Mesenchymal stem cell (in vitro differentiated cells and primary cell): ENCODE data around the gene ROR2.
A peak's percentile ranks its signal among the peaks of the same experiment; 100 is the strongest.

ENCODE experiments used
- DNase-seq: peaks from one replicate; pipeline ENCODE4 v3.0.0-alpha.2; 2013
- H2AFZ ChIP-seq: one replicate; pipeline ENCODE4 v1.6.1; 2013; ENCODE audit warnings: low read depth, mild to moderate bottlenecking, control low read depth, inconsistent platforms, low read length, moderate library complexity
- H2AK5ac ChIP-seq: 2 replicates; pipeline ENCODE4 v1.6.1; 2013; ENCODE audit warnings: low read length, moderate library complexity, mild to moderate bottlenecking, inconsistent platforms; ENCODE audit not compliant: severe bottlenecking
- H2BK120ac ChIP-seq: one replicate; pipeline ENCODE4 v1.6.1; 2013; ENCODE audit warnings: low read depth, mild to moderate bottlenecking, inconsistent platforms, low read length, moderate library complexity
- H2BK12ac ChIP-seq, 2 experiments: one replicate each; pipeline ENCODE4 v1.6.1; 2013; ENCODE audit warnings: inconsistent platforms in 2 of 2, low read length in 2 of 2, mild to moderate bottlenecking in 2 of 2, moderate library complexity in 2 of 2, control low read depth in 1 of 2
- H2BK15ac ChIP-seq: one replicate; pipeline ENCODE4 v1.6.1; 2013; ENCODE audit warnings: mild to moderate bottlenecking, low read depth, inconsistent platforms; ENCODE audit not compliant: poor library complexity, severe bottlenecking
- H2BK5ac ChIP-seq: 2 replicates; pipeline ENCODE4 v1.6.1; 2013; ENCODE audit warnings: low read depth, mild to moderate bottlenecking, low read length, control low read depth, inconsistent platforms; ENCODE audit not compliant: poor library complexity, severe bottlenecking
- H3K14ac ChIP-seq, 2 experiments: one replicate each; pipeline ENCODE4 v1.6.1; 2013; ENCODE audit warnings: inconsistent platforms in 2 of 2, low read length in 2 of 2, control low read depth in 1 of 2, mild to moderate bottlenecking in 1 of 2, moderate library complexity in 1 of 2
- H3K18ac ChIP-seq, 2 experiments: one replicate each; pipeline ENCODE4 v1.6.1; 2013; ENCODE audit warnings: inconsistent platforms in 2 of 2, low read length in 2 of 2, control low read depth in 1 of 2, low read depth in 1 of 2, mild to moderate bottlenecking in 1 of 2
- H3K23ac ChIP-seq, 2 experiments: one replicate each; pipeline ENCODE4 v1.6.1; 2013; ENCODE audit warnings: inconsistent platforms in 2 of 2, low read length in 2 of 2, mild to moderate bottlenecking in 2 of 2, moderate library complexity in 2 of 2, control low read depth in 1 of 2
- H3K27ac ChIP-seq: 2 replicates; pipeline ENCODE4 v1.5.1; 2013; ENCODE audit warnings: mild to moderate bottlenecking, moderate library complexity, low read length, control low read depth, inconsistent platforms; ENCODE audit not compliant: poor library complexity, severe bottlenecking
- H3K27me3 ChIP-seq, 2 experiments: 2 replicates each; pipeline versions ENCODE4 v1.6.1 to v1.7.0; 2013; ENCODE audit warnings: low read length in 2 of 2, mild to moderate bottlenecking in 2 of 2, moderate library complexity in 2 of 2, control low read depth in 1 of 2, inconsistent platforms in 1 of 2; ENCODE audit not compliant: control insufficient read depth in 1 of 2, insufficient read depth in 1 of 2
- H3K36me3 ChIP-seq, 2 experiments: 2 replicates each; pipeline versions ENCODE4 v1.6.1 to v1.7.0; 2013; ENCODE audit warnings: low read length in 2 of 2, control low read depth in 1 of 2, inconsistent platforms in 1 of 2, low read depth in 1 of 2, mild to moderate bottlenecking in 1 of 2; ENCODE audit not compliant: insufficient read depth in 2 of 2, control insufficient read depth in 1 of 2
- H3K4ac ChIP-seq, 2 experiments: one replicate each; pipeline ENCODE4 v1.6.1; 2013; ENCODE audit warnings: inconsistent platforms in 2 of 2, low read length in 2 of 2, mild to moderate bottlenecking in 2 of 2, moderate library complexity in 2 of 2, control low read depth in 1 of 2, low read depth in 1 of 2
- H3K4me1 ChIP-seq: 2 replicates; pipeline ENCODE4 v1.6.1; 2013; ENCODE audit warnings: low read depth, low read length, control low read depth; ENCODE audit not compliant: control insufficient read depth, insufficient read depth
- H3K4me2 ChIP-seq: 2 replicates; pipeline ENCODE4 v1.6.1; 2013; ENCODE audit warnings: low read length, mild to moderate bottlenecking, inconsistent platforms; ENCODE audit not compliant: poor library complexity, severe bottlenecking
- H3K4me3 ChIP-seq, 2 experiments: 2 replicates each; pipeline versions ENCODE4 v1.5.1 to v1.7.0; 2013; ENCODE audit warnings: low read length in 2 of 2, mild to moderate bottlenecking in 2 of 2, control low read depth in 1 of 2, low read depth in 1 of 2; ENCODE audit not compliant: insufficient read depth in 1 of 2
- H3K79me1 ChIP-seq: replicated peaks from 2 replicates; pipeline ENCODE4 v1.6.1; 2013; ENCODE audit warnings: mild to moderate bottlenecking, control low read depth, low read length, inconsistent platforms; ENCODE audit not compliant: poor library complexity, severe bottlenecking
- H3K9ac ChIP-seq: 2 replicates; pipeline ENCODE4 v1.7.0; 2013; ENCODE audit warnings: mild to moderate bottlenecking, low read length, moderate library complexity
- H3K9me3 ChIP-seq: 2 replicates; pipeline ENCODE4 v1.7.0; 2013; ENCODE audit warnings: mild to moderate bottlenecking, low read length; ENCODE audit not compliant: control insufficient read depth
- H4K8ac ChIP-seq: one replicate; pipeline ENCODE4 v1.6.1; 2013; ENCODE audit warnings: inconsistent platforms, mild to moderate bottlenecking, low read length, moderate library complexity
- H4K91ac ChIP-seq: one replicate; pipeline ENCODE4 v1.6.1; 2013; ENCODE audit warnings: mild to moderate bottlenecking, low read length, inconsistent platforms
- WGBS: methylation state at CpG from one replicate; pipeline ENCODE4 v1.1.7; 2013; ENCODE audit warnings: mixed read lengths; 5-methylcytosine and 5-hydroxymethylcytosine counted together

ROR2 gene

DNA sequence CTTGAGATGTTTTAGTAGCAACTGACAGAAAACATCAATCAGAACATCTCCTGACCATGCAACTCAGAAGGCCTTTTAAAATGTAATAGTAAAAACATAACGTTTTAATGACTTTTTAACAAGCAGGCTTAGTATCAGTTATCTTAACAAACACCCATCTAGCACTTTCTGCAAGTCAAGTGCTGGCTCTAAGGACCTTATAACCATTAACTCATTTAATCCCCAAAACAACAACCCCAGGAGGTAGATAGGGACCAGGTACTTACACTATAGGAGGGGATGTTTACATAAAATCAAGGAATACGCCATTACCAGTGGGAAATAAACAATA is 41.8 kb downstream of the ROR2 start:
- H2AK5ac ChIP-seq: no peak overlapping the region
- peaks cover 0 to 2% of the 10 kb centered on the region in 2 experiments for H3K27me3 ChIP-seq

DNA sequence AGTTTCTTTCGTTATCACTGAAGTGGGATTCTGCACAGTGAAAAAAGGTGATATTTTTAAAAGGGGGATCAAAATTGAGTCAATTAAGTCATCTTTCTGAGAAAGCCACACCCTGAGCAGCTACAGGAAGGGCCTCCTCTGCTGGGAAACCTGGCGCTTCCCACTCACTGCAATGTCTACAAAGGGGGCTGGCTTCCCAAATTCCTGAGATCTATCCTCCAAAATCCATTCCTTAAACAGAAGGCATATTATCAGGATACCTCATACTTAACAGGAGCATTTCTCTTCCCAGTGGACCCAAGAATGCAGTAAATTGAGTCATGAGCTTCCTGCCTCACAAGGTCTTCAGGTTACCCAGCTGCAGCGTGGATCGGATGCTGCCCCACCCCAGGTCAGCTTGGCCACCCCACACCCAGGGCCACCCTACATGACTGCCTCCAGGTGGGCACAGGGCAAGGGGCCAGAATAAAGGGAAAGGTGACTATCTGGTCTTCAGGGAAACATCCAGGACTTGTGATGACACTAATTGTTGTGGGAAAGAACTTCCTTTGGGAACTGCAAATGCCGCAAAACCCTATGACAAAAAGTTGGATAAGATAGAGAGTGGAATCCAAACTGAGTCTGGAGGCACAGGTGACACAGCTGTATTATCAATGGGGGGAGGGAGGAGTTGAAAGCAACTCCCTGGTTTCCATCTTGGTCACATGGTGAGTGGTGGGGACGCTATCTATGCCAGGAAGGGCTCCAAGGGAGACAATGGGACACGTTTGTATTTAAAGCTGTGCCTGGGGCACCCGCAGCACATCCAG is 42.3 kb downstream of the ROR2 start:
- Histone ChIP-seq H2AK5ac (peak overlapping the region; percentile 44), H3K23ac (no peak overlapping the region), H3K4me2 (no peak overlapping the region), H2AFZ (no peak overlapping the region), H3K4ac (peak overlapping the region in 1 of 2 experiments; percentile 13), H2BK5ac (no peak overlapping the region), H4K91ac (no peak overlapping the region), H3K18ac (no peak overlapping the region), H3K36me3 (no peaks in the 10 kb centered on the region), H3K4me3 (no peak overlapping the region), H2BK15ac (no peak overlapping the region), H3K79me1 (peaks cover 24% of the 10 kb centered on the region), H3K4me1 (peaks cover 29% of the 10 kb centered on the region), H3K9me3 (no peaks in the 10 kb centered on the region), H3K27ac (no peak overlapping the region), H3K27me3 (peaks cover 0 to 2% of the 10 kb centered on the region in 2 experiments), H3K9ac (no peak overlapping the region), H2BK120ac (no peak overlapping the region), H3K14ac (peak overlapping the region in 1 of 2 experiments; percentile 91), H2BK12ac (peak overlapping the region in 1 of 2 experiments; percentile 55), H4K8ac (no peak overlapping the region)
- 62% methylated on average over 7 of the region's 8 CpGs for WGBS
- no peak for DNase-seq

More for the DNA sequence above, 41.8 kb downstream of the ROR2 start:
- Histone ChIP-seq H3K79me1 (peaks cover 24% of the 10 kb centered on the region), H2BK15ac (no peak overlapping the region), H2AFZ (no peak overlapping the region), H3K14ac (no peak overlapping the region), H3K4me3 (no peak overlapping the region), H3K4ac (no peak overlapping the region), H3K27ac (no peak overlapping the region), H3K23ac (no peak overlapping the region), H2BK120ac (no peak overlapping the region), H2BK12ac (no peak overlapping the region), H4K8ac (no peak overlapping the region), H3K36me3 (no peaks in the 10 kb centered on the region), H3K9ac (no peak overlapping the region), H2BK5ac (no peak overlapping the region), H3K4me2 (no peak overlapping the region), H3K18ac (no peak overlapping the region), H4K91ac (no peak overlapping the region), H3K9me3 (no peaks in the 10 kb centered on the region), H3K4me1 (peaks cover 25% of the 10 kb centered on the region)
- DNase-seq: no peak
- WGBS: no CpG with 5 or more reads among the region's 2 CpGs

DNA sequence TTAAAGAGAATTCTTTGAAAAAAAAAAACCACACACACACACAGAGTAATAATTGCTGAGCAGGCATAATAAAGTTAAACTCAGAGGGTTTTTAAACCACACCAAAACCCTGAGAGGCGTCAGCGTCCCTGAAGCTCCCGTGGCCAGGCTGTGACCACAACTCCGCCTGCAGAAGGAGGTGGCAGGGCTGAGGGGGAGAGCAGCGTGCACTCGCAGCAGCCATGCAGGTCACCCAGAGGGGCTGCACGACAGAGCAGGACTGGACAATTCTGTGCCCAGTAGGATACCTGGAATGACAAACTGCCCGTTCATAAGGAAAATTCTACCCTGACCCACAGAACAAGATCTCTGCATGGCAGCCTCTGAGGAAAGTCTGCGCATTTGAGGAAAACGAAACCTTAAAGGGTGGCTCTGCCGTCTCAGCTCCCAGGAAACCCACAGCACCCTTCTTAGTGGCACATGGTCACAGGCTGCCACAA is 44.0 kb downstream of the ROR2 start:
- peaks cover 24% of the 10 kb centered on the region for H3K79me1 ChIP-seq
- no peaks in the 10 kb centered on the region for H3K36me3 ChIP-seq
- H4K8ac ChIP-seq: peak overlapping the region; percentile 86
- peaks cover 36% of the 10 kb centered on the region for H3K4me1 ChIP-seq
- H3K4me3 ChIP-seq: no peak overlapping the region
- no peaks in the 10 kb centered on the region for H3K9me3 ChIP-seq
- H3K27ac ChIP-seq: peak overlapping the region; percentile 53
- H3K9ac ChIP-seq: no peak overlapping the region
- H2BK15ac ChIP-seq: no peak overlapping the region
- no peak overlapping the region for H4K91ac ChIP-seq
- WGBS: 45% methylated on average over 11 of the region's 11 CpGs
- no peak overlapping the region for H3K4ac ChIP-seq
- no peak overlapping the region for H2AFZ ChIP-seq
- DNase-seq: no peak
- peak overlapping the region in 1 of 2 experiments; percentile 33 for H2BK12ac ChIP-seq
- no peak overlapping the region for H3K23ac ChIP-seq
- H3K18ac ChIP-seq: peak overlapping the region in 1 of 2 experiments; percentile 49
- peaks cover 0 to 2% of the 10 kb centered on the region in 2 experiments for H3K27me3 ChIP-seq
- peak overlapping the region in 1 of 2 experiments; percentile 69 for H3K14ac ChIP-seq
- H2BK5ac ChIP-seq: no peak overlapping the region
- H3K4me2 ChIP-seq: peak overlapping the region; percentile 80
- no peak overlapping the region for H2BK120ac ChIP-seq
- H2AK5ac ChIP-seq: no peak overlapping the region

DNA sequence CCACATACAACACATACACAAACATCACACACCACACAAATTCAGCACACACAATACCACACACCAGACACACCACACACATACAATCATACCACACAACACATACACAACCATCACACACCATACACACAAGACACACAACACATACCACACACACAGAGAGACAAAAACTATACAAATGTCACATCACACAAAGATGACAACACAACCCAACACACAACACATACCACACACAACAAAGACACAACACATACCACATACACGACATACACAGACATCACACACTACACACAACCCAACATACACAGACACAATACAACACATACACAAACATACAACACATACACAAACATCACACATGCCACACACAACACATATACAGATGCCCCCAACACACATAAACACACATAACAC is 44.8 kb downstream of the ROR2 start:
- Histone ChIP-seq H3K14ac (peak overlapping the region in 1 of 2 experiments; percentile 14), H2BK5ac (no peak overlapping the region), H3K36me3 (no peaks in the 10 kb centered on the region), H3K79me1 (peaks cover 24% of the 10 kb centered on the region), H2AK5ac (no peak overlapping the region), H3K23ac (no peak overlapping the region), H3K4me1 (peaks cover 39% of the 10 kb centered on the region), H2BK120ac (no peak overlapping the region), H2BK12ac (no peak overlapping the region), H4K8ac (no peak overlapping the region), H3K27me3 (peaks cover 0 to 2% of the 10 kb centered on the region in 2 experiments), H2BK15ac (no peak overlapping the region), H3K4me3 (no peak overlapping the region), H2AFZ (no peak overlapping the region), H4K91ac (no peak overlapping the region), H3K4ac (no peak overlapping the region), H3K4me2 (no peak overlapping the region), H3K18ac (peak overlapping the region in 1 of 2 experiments; percentile 54), H3K9ac (no peak overlapping the region), H3K27ac (no peak overlapping the region), H3K9me3 (no peaks in the 10 kb centered on the region)
- WGBS: 93% methylated on average over 1 of the region's 1 CpG
- DNase-seq: no peak
